SK-N-SH (cell line): ENCODE results near the gene TTC23. TPM values are rescaled to one million over a fixed set of nuclear protein-coding genes. Genes with fewer than 3 reads are reported as not detected.

Experiments
- CTCF ChIA-PET: fragments of 300-600, 350-600 bp; formaldehyde crosslinking; extraction: SDS; loops from one replicate; lab custom pipeline; 2021; lab: Yijun Ruan, JAX
- POLR2A ChIA-PET: fragments of 350-600 bp; sonication (Branson Sonifier 250); formaldehyde crosslinking; extraction: SDS; loops from one replicate; lab custom pipeline; 2020; ENCODE audit warnings: antibody characterized with exemption, inconsistent platforms; lab: Yijun Ruan, JAX
- DNase-seq: peaks from one replicate; pipeline ENCODE4 v3.0.0; 2012
- H2AFZ ChIP-seq: fragments of 200-600 bp; sonication (generic); 2 replicates; pipeline ENCODE4 v1.8.1; 2016; ENCODE audit warnings: antibody characterized with exemption, mild to moderate bottlenecking, low read depth
- H3F3A ChIP-seq: fragments of 200-600 bp; sonication (generic); replicated peaks from 2 replicates; pipeline ENCODE3; 2016; ENCODE audit warnings: antibody characterized with exemption, mild to moderate bottlenecking; ENCODE audit not compliant: insufficient read depth
- H3K27ac ChIP-seq, 2 experiments: fragments of 200-500 bp in 1 of 2; fragments of 200-600 bp in 1 of 2; sonication (Bioruptor generic) in 1 of 2; sonication (generic), shearing (Covaris generic) in 1 of 2; 2 replicates each; pipeline versions ENCODE4 v1.5.1 to v1.6.1; 2014 to 2016; ENCODE audit warnings: low read depth in 2 of 2, inconsistent platforms in 1 of 2, low read length in 1 of 2, mild to moderate bottlenecking in 1 of 2, mixed read lengths in 1 of 2
- H3K27me3 ChIP-seq: fragments of 200-600 bp; sonication (generic), shearing (Covaris generic); 2 replicates; pipeline ENCODE4 v1.6.1; 2016; ENCODE audit warnings: mixed run types; ENCODE audit not compliant: insufficient read depth
- H3K36me3 ChIP-seq, 2 experiments: fragments of 200-500 bp in 1 of 2; fragments of 200-600 bp in 1 of 2; sonication (Bioruptor generic) in 1 of 2; sonication (generic) in 1 of 2; replicated peaks in 1 of 2; 2 replicates each; pipeline versions ENCODE3 to v1.5.1; 2014 to 2016; ENCODE audit warnings: low read length in 1 of 2, mild to moderate bottlenecking in 1 of 2; ENCODE audit not compliant: insufficient read depth in 2 of 2, control insufficient read depth in 1 of 2
- H3K4me1 ChIP-seq, 2 experiments: fragments of 200-500 bp in 1 of 2; fragments of 200-600 bp in 1 of 2; sonication (Bioruptor generic) in 1 of 2; sonication (generic), shearing (Covaris generic) in 1 of 2; 2 replicates each; pipeline versions ENCODE4 v1.5.1 to v1.6.1; 2014 to 2016; ENCODE audit warnings: low read depth in 1 of 2, low read length in 1 of 2, mixed run types in 1 of 2; ENCODE audit not compliant: insufficient read depth in 2 of 2, control insufficient read depth in 1 of 2
- H3K4me2 ChIP-seq: fragments of 200-600 bp; sonication (generic), shearing (Covaris generic); 2 replicates; pipeline ENCODE4 v1.6.1; 2017; ENCODE audit warnings: mixed run types
- H3K4me3 ChIP-seq, 2 experiments: fragments of 200-500 bp in 1 of 2; fragments of 200-600 bp in 1 of 2; sonication (Bioruptor generic) in 1 of 2; sonication (generic), shearing (Covaris generic) in 1 of 2; 2 replicates each; pipeline versions ENCODE4 v1.5.1 to v1.8.1; 2014 to 2016; ENCODE audit warnings: low read depth in 2 of 2, inconsistent platforms in 1 of 2, low read length in 1 of 2, mild to moderate bottlenecking in 1 of 2, mixed read lengths in 1 of 2, moderate library complexity in 1 of 2
- H3K79me2 ChIP-seq: fragments of 200-600 bp; sonication (generic); 2 replicates; pipeline ENCODE4 v1.8.1; 2017; ENCODE audit warnings: mild to moderate bottlenecking; ENCODE audit not compliant: insufficient read depth
- H3K9ac ChIP-seq: fragments of 200-600 bp; sonication (generic); 2 replicates; pipeline ENCODE4 v1.6.1; 2017; ENCODE audit warnings: mixed run types
- H3K9me2 ChIP-seq: fragments of 200-600 bp; sonication (generic); 2 replicates; pipeline ENCODE4 v1.6.1; 2017; ENCODE audit warnings: mixed run types
- H3K9me3 ChIP-seq: fragments of 200-600 bp; sonication (generic); 2 replicates; pipeline ENCODE4 v1.6.1; 2017; ENCODE audit warnings: mixed run types, mild to moderate bottlenecking, moderate library complexity
- H4K20me1 ChIP-seq: fragments of 200-600 bp; sonication (generic); 2 replicates; pipeline ENCODE4 v1.6.1; 2017; ENCODE audit warnings: mild to moderate bottlenecking, mixed run types; ENCODE audit not compliant: insufficient read depth
- CHD2 ChIP-seq: fragments of 150-350 bp; IDR thresholded peaks from 2 replicates; pipeline ENCODE4 v1.6.1; 2018; ENCODE audit warnings: low read length; ENCODE audit not compliant: partially characterized antibody
- CTCF ChIP-seq: fragments of 200-600 bp; sonication (generic); IDR thresholded peaks from 2 replicates; pipeline ENCODE4 v1.6.1; 2017; ENCODE audit warnings: antibody characterized with exemption, mild to moderate bottlenecking, moderate library complexity
- EZH2phosphoT487 ChIP-seq: fragments of 200-600 bp; sonication (generic); IDR thresholded peaks from 2 replicates; pipeline ENCODE4 v1.6.1; 2017; ENCODE audit warnings: low read depth, mixed run types, mild to moderate bottlenecking, antibody characterized with exemption, moderate library complexity, borderline replicate concordance
- FOSL2 ChIP-seq: IDR thresholded peaks from 2 replicates; pipeline ENCODE4 v1.4.0; 2012; ENCODE audit warnings: low read depth, mild to moderate bottlenecking, moderate library complexity, borderline replicate concordance
- FOXJ3 ChIP-seq: sonication (generic); formaldehyde crosslinking; IDR thresholded peaks from 2 replicates; pipeline ENCODE4 v1.5.1; 2020; ENCODE audit warnings: mild to moderate bottlenecking, missing genetic modification reagents
- FOXM1 ChIP-seq: IDR thresholded peaks from 2 replicates; pipeline ENCODE4 v1.4.0; 2012; ENCODE audit warnings: low read depth, mild to moderate bottlenecking
- GABPA ChIP-seq: IDR thresholded peaks from 2 replicates; pipeline ENCODE4 v1.4.0; 2012; ENCODE audit warnings: low read depth, mild to moderate bottlenecking
- MAX ChIP-seq: IDR thresholded peaks from 2 replicates; pipeline ENCODE4 v1.4.0; 2012; ENCODE audit warnings: low read depth
- RAD21 ChIP-seq: IDR thresholded peaks from 2 replicates; pipeline ENCODE4 v1.6.1; 2012; ENCODE audit warnings: mild to moderate bottlenecking, low read length
- RFX5 ChIP-seq: IDR thresholded peaks from 2 replicates; pipeline ENCODE4 v1.6.1; 2012; ENCODE audit warnings: mild to moderate bottlenecking, improper control_type of control experiment, low read length
- RXRA ChIP-seq: IDR thresholded peaks from 2 replicates; pipeline ENCODE4 v1.4.0; 2012; ENCODE audit warnings: low read depth, mild to moderate bottlenecking, borderline replicate concordance
- SMC3 ChIP-seq: IDR thresholded peaks from 2 replicates; pipeline ENCODE4 v1.6.1; 2012; ENCODE audit warnings: low read depth, low read length, improper control_type of control experiment
- TCF12 ChIP-seq: IDR thresholded peaks from 2 replicates; pipeline ENCODE4 v1.4.0; 2012
- USF1 ChIP-seq: IDR thresholded peaks from 2 replicates; pipeline ENCODE4 v1.4.0; 2012; ENCODE audit warnings: low read depth, borderline replicate concordance
- ZBTB33 ChIP-seq: IDR thresholded peaks from 2 replicates; pipeline ENCODE4 v1.4.0; 2012; ENCODE audit warnings: low read depth, borderline replicate concordance
- WGBS: methylation state at CpG from one replicate; pipeline ENCODE4 v1.1.6; 2017; ENCODE audit warnings: low lambda C conversion rate; 5-methylcytosine and 5-hydroxymethylcytosine counted together
- polyA plus RNA-seq, 3 experiments: library from polyadenylated mRNA; depleted of rRNA; stranded (reverse); fragments of >200 nt; gene quantifications; 2 replicates each; pipeline ENCODE4 v1.2.3, GENCODE V29; 2012
- TF ChIP-seq, protein P1 (sequence below): fragments of 150-350 bp; IDR thresholded peaks from 2 replicates; pipeline ENCODE4 v1.6.1; 2016; ENCODE audit warnings: mild to moderate bottlenecking, low read depth, low read length

The TTC23 gene
- polyA plus RNA-seq, 1 of the 3 experiments (the other 2 are of a cell fraction): 0.79 TPM

DNA sequence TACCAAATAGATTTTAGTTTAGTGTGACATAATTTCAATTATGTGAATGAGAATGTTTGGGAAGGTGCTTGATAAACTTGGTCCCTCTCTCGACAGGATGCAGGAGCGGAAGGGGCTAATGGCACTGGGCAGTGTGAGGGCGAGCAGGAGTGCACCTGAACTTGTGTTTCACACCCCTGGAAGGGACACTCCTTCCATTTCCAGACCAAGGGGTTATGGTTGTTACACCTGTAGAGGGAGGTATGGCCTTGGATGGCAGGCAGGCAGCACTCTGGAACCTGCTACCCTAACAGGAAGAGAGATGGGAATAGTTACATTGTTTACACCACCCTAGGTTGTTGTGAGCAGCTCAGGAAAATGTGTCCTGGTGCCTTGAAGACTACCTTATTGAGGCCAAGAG lies 122.5 kb downstream of the TTC23 start:
- Histone ChIP-seq H3K9me3 (no peaks in the 10 kb centered on the region), H3K4me2 (no peak overlapping the region), H3K9me2 (no peaks in the 10 kb centered on the region), H3K4me3 (no peak overlapping the region), H4K20me1 (no peaks in the 10 kb centered on the region), H3K79me2 (no peaks in the 10 kb centered on the region), H3K36me3 (peaks cover 6 to 35% of the 10 kb centered on the region in 2 experiments), H2AFZ (no peak overlapping the region), H3K4me1 (peaks cover 14 to 42% of the 10 kb centered on the region in 2 experiments), H3K27me3 (no peaks in the 10 kb centered on the region), H3F3A (peaks cover 26% of the 10 kb centered on the region), H3K9ac (no peak overlapping the region), H3K27ac (no peak overlapping the region)
- TF ChIP-seq FOXM1: no peak
- TF ChIP-seq USF1: no peak
- TF ChIP-seq SMC3: no peak
- no peak for TF ChIP-seq TCF12
- TF ChIP-seq CTCF: no peak
- no peak for TF ChIP-seq RFX5
- no peak for TF ChIP-seq CHD2
- TF ChIP-seq FOXJ3 (CRISPR knock-in tag): no peak
- TF ChIP-seq, protein P1, sequence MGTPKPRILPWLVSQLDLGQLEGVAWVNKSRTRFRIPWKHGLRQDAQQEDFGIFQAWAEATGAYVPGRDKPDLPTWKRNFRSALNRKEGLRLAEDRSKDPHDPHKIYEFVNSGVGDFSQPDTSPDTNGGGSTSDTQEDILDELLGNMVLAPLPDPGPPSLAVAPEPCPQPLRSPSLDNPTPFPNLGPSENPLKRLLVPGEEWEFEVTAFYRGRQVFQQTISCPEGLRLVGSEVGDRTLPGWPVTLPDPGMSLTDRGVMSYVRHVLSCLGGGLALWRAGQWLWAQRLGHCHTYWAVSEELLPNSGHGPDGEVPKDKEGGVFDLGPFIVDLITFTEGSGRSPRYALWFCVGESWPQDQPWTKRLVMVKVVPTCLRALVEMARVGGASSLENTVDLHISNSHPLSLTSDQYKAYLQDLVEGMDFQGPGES: no peak
- TF ChIP-seq EZH2phosphoT487: no peak
- no peak for TF ChIP-seq FOSL2
- no peak for TF ChIP-seq GABPA
- no peak for TF ChIP-seq RXRA
- ChIA-PET POLR2A (no interaction called here), CTCF (no interaction called here)
- DNase-seq: no peak
- 98% methylated on average over 3 of the region's 3 CpGs for whole genome bisulfite sequencing

GRCh38 chr15:99126131-99126588 lies 123.2 kb downstream of the TTC23 start:
- no peak for DNase-seq
- ChIA-PET POLR2A (no interaction called here), CTCF (interaction anchor here (9.7 kb wide), 1 partner anchor 19 kb away, joined by 102 read pairs; the partner anchor contains the start of gene SYNM)

More at GRCh38 chr15:99126131-99126588, 123.2 kb downstream of the TTC23 start:
- Histone ChIP-seq H4K20me1 (no peaks in the 10 kb centered on the region), H3K9me2 (no peaks in the 10 kb centered on the region), H3K27me3 (no peaks in the 10 kb centered on the region), H2AFZ (no peak overlapping the region), H3K9ac (no peak overlapping the region), H3K4me1 (peaks cover 14 to 49% of the 10 kb centered on the region in 2 experiments), H3K79me2 (no peaks in the 10 kb centered on the region), H3K9me3 (no peaks in the 10 kb centered on the region), H3F3A (peaks cover 27% of the 10 kb centered on the region), H3K4me2 (no peak overlapping the region), H3K36me3 (peaks cover 6 to 27% of the 10 kb centered on the region in 2 experiments), H3K4me3 (no peak overlapping the region), H3K27ac (no peak overlapping the region; a peak in 1 of 4 replicates)
- TF ChIP-seq MAX: no peak
- no peak for TF ChIP-seq RAD21
- no peak for TF ChIP-seq ZBTB33
- WGBS: 89% methylated on average over 3 of the region's 7 CpGs
